Left lung (tissue), 10 donors: Measurements from ENCODE around the gene HTRA1. TPM values are rescaled to one million over a fixed set of nuclear protein-coding genes. Genes with fewer than 3 reads are reported as not detected.
A peak's percentile ranks its signal among the peaks of the same experiment; 100 is the strongest.

ENCODE experiments used
- ATAC-seq: fragments of 200-7000 bp; cut with Tn5 transposase; one replicate; pipeline ENCODE4 v1.9.1; 2020; ENCODE audit warnings: moderate library complexity
- DNase-seq, 4 donors: peaks; one replicate each; pipeline ENCODE4 v3.0.0-alpha.2; 2013 to 2020
- H3K27ac ChIP-seq, 2 donors: fragments of 200-600 bp; sonication (generic) in 1 of 2; one replicate each; pipeline versions ENCODE4 v1.5.0 to v1.8.0; 2020 to 2021
- H3K27me3 ChIP-seq, 2 donors: fragments of 200-600 bp; sonication (generic) in 1 of 2; one replicate each; pipeline versions ENCODE4 v1.5.0 to v1.8.0; 2020 to 2021
- H3K36me3 ChIP-seq, 2 donors: fragments of 200-600 bp; sonication (generic) in 1 of 2; one replicate each; pipeline versions ENCODE4 v1.5.0 to v1.8.0; 2020 to 2021
- H3K4me1 ChIP-seq, 2 donors: fragments of 200-600 bp; one replicate each; pipeline ENCODE4 v1.8.0; 2021
- H3K4me3 ChIP-seq, 2 donors: fragments of 200-600 bp; sonication (generic) in 1 of 2; one replicate each; pipeline versions ENCODE4 v1.5.0 to v1.8.0; 2020 to 2021; ENCODE audit warnings: mild to moderate bottlenecking in 1 of 2
- H3K9me3 ChIP-seq, 2 donors: fragments of 200-600 bp; sonication (generic) in 1 of 2; one replicate each; pipeline versions ENCODE4 v1.5.0 to v1.8.0; 2020 to 2021
- intact Hi-C, 2 donors: fragments of 100-400 bp; cut with DNase I; formaldehyde crosslinking; loops; one replicate each; pipeline versions ENCODE4 v1.11.2 to v1.14.2; 2022
- polyA plus RNA-seq, 6 donors: library from polyadenylated mRNA; unstranded; fragments of 120-200 nt; gene quantifications; one replicate each; pipeline ENCODE4 v1.2.1, GENCODE V29; 2013; ENCODE audit not compliant: insufficient read length in 6 of 6
- total RNA-seq, 2 donors: library from RNA; stranded (reverse); fragmentation: NEBNext Ultra II Directional; extraction: Animal tissue kit (Norgen Biotek cat#: 25700); gene quantifications; one replicate each; pipeline ENCODE4 v1.2.1, GENCODE V29; 2021
- TF ChIP-seq, protein P1 (sequence below), 2 donors: fragments of 200-600 bp; sonication (generic) in 1 of 2; IDR thresholded peaks; one replicate each; pipeline versions ENCODE4 v1.5.0 to v1.8.0; 2021; ENCODE audit warnings: antibody characterized with exemption in 2 of 2
- donor health status: DM: no; HTN: yes; CAD: no.
- donor health status: DM: no; HTN: no; CAD: no.

The HTRA1 gene
- total and polyA plus RNA-seq, 8 donors, result 51.3 to 124 (median 73.0) TPM

DNA sequence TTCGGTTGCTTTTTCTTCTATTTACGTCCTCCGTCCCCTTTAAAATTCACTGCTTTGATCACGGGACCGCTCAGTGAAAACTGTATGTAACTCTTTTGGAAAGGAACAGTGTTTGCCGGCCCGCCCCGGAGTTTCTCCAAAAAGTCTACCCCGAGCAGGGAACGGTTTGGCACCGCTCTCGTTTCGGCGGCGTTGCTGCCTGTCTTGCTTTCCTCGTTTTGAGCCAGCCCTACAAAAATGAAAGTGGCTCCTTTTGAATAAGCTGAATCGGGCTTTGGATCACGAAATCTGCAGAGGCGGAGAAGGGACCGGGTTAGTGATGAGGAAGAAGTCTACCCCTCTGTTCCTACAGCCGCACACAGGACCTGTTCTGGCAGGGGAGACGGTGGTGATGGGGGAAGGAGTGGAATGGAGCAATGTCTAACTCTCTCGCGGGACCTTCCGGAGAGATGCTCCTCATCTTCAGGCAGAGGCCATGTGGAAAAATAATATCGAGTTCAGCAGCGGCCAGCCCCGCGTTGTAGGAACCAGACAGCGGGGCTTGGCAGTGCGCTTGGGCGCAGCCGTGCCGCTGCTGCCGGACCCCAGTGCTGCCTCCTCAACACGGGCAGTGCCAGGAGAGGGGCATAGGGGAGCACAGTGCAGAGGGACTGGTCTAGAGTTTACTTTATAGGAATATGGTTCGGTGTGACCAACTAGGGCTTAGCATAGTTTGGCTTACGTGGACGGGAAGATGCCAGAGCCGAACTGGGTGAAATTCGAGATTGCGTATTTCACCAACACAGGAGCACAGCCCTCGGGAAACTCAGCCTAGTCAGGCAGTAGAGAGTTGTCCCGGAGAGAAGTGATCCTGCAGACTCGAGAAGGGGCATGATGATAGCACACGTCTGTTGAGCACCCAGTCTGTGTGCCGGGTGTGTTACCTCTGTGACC is 1.4 kb downstream of the HTRA1 start:
- peak overlapping the region; percentile 55 to 65 for H3K4me3 ChIP-seq
- TF ChIP-seq, protein P1, sequence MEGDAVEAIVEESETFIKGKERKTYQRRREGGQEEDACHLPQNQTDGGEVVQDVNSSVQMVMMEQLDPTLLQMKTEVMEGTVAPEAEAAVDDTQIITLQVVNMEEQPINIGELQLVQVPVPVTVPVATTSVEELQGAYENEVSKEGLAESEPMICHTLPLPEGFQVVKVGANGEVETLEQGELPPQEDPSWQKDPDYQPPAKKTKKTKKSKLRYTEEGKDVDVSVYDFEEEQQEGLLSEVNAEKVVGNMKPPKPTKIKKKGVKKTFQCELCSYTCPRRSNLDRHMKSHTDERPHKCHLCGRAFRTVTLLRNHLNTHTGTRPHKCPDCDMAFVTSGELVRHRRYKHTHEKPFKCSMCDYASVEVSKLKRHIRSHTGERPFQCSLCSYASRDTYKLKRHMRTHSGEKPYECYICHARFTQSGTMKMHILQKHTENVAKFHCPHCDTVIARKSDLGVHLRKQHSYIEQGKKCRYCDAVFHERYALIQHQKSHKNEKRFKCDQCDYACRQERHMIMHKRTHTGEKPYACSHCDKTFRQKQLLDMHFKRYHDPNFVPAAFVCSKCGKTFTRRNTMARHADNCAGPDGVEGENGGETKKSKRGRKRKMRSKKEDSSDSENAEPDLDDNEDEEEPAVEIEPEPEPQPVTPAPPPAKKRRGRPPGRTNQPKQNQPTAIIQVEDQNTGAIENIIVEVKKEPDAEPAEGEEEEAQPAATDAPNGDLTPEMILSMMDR (IDR thresholded peaks at IDR 0.05), result no peak
- peak; percentile 39 for ATAC-seq
- peaks cover 0 to 67% of the 10 kb centered on the region in 2 donors for H3K27me3 ChIP-seq
- DNase-seq, result peak in 2 of 4 donors; percentile 43 to 55
- H3K9me3 ChIP-seq, result no peaks in the 10 kb centered on the region
- no peaks in the 10 kb centered on the region for H3K36me3 ChIP-seq
- H3K4me1 ChIP-seq, result peaks cover 6 to 21% of the 10 kb centered on the region in 2 donors
- intact Hi-C loops, result no loop called here
- H3K27ac ChIP-seq, result peak overlapping the region; percentile 27 to 41

DNA sequence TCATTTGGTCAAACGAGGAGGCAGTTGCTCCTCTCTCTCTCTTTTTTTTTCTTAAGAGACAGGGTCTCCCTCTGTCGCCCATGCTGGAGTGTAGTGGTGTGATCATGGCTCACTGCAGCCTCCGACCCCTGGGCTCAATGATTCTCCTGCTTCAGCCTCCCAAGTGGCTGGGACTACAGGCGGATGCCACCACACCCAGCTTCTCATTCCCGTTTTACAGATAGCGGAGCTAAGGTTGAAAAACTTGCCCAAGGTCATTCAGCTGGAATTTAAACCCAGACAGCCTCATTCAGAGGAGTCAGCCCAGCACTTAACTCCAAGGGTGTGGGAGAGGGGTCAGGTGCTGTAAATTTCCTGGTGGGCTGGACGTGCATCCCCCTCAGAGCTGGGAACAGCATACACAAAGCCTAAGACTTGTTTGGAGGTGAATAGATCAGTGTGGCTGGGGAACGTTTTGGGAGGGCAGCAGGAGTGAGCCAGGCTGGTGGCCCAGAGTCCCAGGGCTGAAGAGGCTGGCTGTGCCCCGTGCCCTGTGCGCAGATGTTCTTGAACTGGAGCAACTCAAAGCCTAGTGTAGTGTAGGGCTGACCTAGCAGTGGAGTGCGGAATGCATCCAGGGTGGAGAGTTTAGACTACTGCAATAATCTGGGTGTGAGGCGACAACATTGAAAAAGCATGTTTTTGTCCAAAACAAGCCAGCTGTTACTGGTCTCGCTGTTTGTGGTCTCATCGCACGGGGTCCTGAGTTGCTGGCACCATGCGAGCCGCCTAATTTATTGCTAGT is 2.3 kb downstream of the HTRA1 start:
- Histone ChIP-seq H3K36me3 (no peaks in the 10 kb centered on the region), H3K27me3 (peaks cover 0 to 59% of the 10 kb centered on the region in 2 donors), H3K9me3 (no peaks in the 10 kb centered on the region), H3K27ac (no peak overlapping the region), H3K4me1 (peaks cover 6 to 25% of the 10 kb centered on the region in 2 donors), H3K4me3 (peak overlapping the region in 1 of 2 donors; percentile 65)
- TF ChIP-seq, protein P1 (IDR thresholded peaks at IDR 0.05), result no peak
- ATAC-seq (no peak), DNase-seq (no peak)
- intact Hi-C loops, result no loop called here

DNA sequence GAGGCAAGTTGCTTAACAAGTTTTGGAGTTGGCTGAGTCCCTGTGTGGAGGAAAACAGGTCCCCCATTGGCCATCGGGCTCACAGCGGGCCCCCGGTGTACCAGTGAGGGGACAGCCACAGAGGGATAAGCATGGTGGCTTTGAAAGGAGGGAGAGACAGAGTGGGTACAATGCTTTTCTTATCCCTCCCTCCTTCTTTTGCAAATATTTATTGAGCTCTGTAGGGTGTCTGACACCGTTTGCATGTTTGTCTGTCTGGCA is 2.8 kb downstream of the HTRA1 start:
- DNase-seq (no peak), ATAC-seq (no peak)
- H3K27ac ChIP-seq, result no peak overlapping the region
- TF ChIP-seq, protein P1 (IDR thresholded peaks at IDR 0.05), result no peak
- peaks cover 0 to 53% of the 10 kb centered on the region in 2 donors for H3K27me3 ChIP-seq
- no peaks in the 10 kb centered on the region for H3K9me3 ChIP-seq
- no peaks in the 10 kb centered on the region for H3K36me3 ChIP-seq
- intact Hi-C loops, result no loop called here
- H3K4me1 ChIP-seq, result peaks cover 6 to 28% of the 10 kb centered on the region in 2 donors
- no peak overlapping the region for H3K4me3 ChIP-seq

DNA sequence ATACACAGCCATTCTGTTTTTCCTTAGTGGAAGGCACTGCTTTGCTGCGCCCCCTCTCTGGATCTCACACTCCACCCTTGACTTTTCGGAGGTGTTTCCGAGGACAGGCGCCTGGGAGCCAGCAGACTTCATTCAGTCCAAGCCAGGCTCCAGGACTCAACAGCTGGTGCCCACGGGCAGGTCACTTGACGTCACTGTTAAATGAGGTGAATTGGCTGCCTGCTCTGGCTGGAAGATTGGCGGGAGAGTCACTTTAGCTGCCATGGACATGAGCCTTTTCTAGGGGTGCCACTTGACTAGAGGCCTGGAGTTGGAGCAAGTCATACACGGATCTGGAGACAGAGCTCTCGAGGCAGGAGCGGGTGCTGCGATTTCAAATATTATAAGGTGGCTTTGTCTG is 3.2 kb downstream of the HTRA1 start:
- H3K27me3 ChIP-seq, result peaks cover 0 to 49% of the 10 kb centered on the region in 2 donors
- H3K27ac ChIP-seq, result no peak overlapping the region
- peaks cover 6 to 32% of the 10 kb centered on the region in 2 donors for H3K4me1 ChIP-seq
- no peaks in the 10 kb centered on the region for H3K9me3 ChIP-seq
- intact Hi-C loops, result no loop called here
- TF ChIP-seq, protein P1 (IDR thresholded peaks at IDR 0.05), result no peak
- ATAC-seq, result no peak
- DNase-seq, result no peak
- H3K36me3 ChIP-seq, result no peaks in the 10 kb centered on the region
- H3K4me3 ChIP-seq, result no peak overlapping the region
